Occipital lobe (tissue), 2 donors: ENCODE data around the gene PLXNA1. TPM values are rescaled to one million over a fixed set of nuclear protein-coding genes. Genes with fewer than 3 reads are reported as not detected.

Source experiments
- DNase-seq: peaks from one replicate; lab custom pipeline; 2025; lab: John Stamatoyannopoulos, UW
- total RNA-seq: library from RNA; depleted of rRNA; stranded (reverse); fragments of >200 nt; gene quantifications from one replicate; pipeline ENCODE4 v1.2.3, GENCODE V29; 2014

Gene PLXNA1
- total RNA-seq, 1 donor from 2014 or later, result 47.7 TPM

- DNase-seq, result no peak
Observed at GRCh38 chr3:126987596-126987995, 4.7 kb downstream of the PLXNA1 start.

DNA sequence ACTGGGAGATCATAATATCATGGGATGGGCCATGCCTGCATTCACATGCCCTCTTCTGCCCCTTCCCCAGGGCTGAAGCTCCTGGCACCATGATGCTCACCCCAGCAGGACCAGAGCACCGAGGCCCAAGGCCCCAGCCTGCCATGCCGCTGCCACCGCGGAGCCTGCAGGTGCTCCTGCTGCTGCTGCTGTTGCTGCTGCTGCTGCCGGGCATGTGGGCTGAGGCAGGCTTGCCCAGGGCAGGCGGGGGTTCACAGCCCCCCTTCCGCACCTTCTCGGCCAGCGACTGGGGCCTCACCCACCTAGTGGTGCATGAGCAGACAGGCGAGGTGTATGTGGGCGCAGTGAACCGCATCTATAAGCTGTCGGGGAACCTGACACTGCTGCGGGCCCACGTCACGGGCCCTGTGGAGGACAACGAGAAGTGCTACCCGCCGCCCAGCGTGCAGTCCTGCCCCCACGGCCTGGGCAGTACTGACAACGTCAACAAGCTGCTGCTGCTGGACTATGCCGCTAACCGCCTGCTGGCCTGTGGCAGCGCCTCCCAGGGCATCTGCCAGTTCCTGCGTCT is 5.6 kb downstream of the PLXNA1 start:
- DNase-seq, result no peak

- DNase-seq, result no peak
Observed at GRCh38 chr3:126989316-126990023, 6.6 kb downstream of the PLXNA1 start.

- DNase-seq, result no peak
Observed at GRCh38 chr3:126990024-126990700, 7.2 kb downstream of the PLXNA1 start.

DNA sequence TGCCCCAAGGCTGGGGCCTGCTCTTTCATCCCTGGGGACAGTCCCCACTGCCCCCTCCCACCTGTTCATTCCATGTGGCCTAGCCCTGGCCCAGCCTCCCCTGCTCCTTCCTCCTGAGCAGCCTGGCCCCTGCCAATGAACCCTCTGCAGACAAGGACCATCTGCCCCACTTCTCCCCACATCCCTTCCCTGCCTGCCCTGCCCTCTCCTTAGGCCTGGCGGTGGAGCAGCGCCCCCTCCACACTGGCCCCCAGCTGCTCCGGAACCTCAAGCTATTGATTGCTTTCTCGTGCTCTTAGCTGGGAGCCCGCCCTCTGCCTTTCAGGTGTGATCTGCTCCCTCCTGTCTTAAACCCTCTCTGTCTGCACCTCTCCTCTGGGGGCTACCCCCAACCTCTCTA is 8.0 kb downstream of the PLXNA1 start:
- no peak for DNase-seq

- no peak for DNase-seq
Observed at GRCh38 chr3:126991366-126992200, 8.7 kb downstream of the PLXNA1 start.

DNA sequence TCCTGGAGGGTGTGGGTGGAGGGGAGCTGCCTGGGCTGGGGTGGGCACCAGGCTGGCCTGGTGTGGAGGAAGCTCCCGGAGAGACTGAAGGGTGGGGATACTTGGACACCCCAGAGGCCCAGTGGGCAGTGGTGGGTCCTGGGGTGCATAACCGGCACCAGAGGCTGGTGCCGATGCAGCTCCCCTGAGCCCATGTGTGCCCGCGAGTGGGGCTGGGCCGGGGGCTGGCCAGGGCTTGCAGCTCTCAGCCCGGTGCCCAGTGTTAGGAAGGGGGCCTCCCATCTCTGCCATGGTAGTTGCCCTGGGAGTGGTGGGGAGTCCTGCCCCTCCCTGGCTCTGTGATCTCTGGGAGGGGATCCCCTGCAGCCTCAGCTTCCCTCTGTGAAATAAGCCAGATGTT is 9.3 kb downstream of the PLXNA1 start:
- DNase-seq, result no peak

DNA sequence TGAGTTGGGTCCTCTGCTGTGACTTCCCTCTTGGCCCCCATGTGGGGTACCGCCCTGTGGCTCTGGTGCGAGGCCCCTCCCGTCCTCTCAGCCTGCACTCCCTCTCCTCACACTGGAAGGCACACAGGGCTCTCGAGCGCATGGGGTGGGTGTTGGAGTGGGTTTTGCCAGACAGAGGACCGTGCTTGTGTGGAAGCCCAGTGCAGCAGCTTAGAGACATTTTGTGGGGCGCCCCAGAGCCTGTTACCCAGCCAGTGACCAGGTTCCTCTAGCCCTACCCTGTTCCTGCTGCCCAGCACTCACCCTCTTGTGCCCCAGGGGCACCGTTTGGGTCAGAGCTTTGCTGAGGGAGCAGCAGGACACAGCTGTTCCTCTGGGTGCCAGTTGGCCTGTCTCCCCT is 9.9 kb downstream of the PLXNA1 start:
- no peak for DNase-seq

DNA sequence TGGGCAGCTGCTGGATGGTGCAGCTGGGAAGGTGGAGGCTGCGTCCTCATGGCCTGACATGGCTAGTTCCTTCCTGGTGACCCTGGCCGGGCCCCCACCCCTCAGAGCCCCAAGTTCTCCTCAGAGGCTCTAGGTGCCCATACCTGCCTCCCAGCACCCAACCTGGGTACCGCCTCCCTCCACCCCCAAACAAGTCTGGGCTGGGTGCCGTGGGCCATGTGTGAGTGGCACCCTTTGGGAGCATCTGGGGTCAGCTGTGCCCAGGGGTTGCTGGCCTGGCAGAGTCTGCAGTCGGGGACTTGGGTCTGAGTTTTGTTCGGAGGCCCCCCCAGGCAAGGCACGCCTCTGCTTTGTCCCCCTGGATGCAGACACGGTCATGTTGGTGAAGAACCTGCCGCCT is 10.5 kb downstream of the PLXNA1 start:
- no peak for DNase-seq

DNA sequence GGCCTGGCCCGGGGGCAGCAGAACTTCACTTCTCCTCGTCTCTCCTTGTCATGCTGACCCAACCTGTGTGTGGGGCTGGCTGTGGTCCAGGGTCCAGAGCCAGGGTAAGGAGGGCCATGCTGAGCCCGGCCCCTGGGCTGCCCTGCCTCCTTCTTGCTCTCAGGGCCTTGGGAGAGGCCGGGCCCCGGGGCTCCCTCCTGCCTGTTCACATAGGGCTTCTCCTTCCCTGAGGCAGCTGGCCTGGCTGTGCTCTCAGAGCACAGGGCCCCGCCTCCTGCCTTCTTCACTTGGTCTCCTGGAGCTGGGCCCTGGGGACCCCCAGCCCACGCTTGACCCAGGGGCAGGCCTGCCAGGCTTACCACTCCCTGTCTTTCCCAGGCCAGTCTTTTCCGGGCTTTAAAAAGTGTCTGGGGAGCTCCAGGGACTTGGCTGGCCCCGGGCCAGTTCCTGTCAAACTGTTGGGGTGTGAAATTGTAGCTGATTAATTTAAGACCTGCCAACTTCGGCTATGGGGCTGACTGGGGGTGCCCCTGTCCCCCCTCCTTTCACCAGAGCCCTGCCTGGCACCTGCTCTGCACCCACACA is 11.8 kb downstream of the PLXNA1 start:
- DNase-seq, result no peak

- no peak for DNase-seq
Observed at GRCh38 chr3:126995254-126995780, 12.4 kb downstream of the PLXNA1 start.

DNA sequence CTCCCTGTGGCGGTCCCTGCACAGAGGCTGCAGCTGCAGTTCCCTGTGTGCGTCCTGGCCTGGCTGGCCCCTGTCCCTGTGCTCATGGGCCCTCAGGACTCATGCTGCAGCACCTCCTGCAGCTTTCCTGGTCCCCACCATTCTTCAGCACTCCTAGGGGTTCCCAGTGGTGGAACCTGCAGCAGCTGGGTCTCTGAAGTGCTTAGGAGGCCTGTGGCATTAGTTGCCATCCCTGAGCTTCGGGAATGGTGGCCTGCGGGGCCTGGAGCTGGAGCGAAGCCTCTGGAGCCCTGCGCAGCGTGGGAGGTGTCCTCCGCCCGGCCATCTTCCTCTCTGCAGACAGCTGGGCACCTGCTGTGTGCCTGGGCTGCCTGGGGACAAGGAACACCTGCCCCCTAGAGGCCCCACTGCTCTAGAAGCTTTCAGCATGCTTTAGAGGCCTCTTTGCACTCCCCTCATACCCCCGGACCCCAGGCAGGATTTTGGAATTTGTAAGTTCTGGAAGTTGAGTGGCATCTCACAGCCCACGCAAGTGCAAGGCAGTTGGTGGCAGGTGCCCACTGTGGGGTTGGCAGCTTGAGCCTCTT is 13.1 kb downstream of the PLXNA1 start:
- DNase-seq, result no peak

DNA sequence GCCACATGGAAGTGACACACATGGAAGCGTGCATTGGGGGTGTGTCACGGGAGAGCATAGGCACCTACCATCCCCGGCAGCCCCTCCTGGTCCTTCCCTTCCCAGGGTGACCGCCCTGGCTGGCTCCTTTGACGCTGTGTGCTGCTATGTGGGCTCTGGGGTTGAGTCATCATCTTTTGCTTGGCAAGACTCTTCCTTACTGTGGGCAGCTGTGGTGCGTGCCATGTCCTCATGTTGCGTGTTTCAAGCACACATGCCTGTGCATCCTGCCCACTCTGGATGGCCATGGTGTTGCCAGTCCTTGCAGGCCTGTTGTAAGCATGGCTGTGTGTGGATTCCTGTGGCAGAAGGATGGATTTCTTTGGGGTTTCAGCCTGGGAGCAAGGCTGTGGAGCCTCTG is 14.0 kb downstream of the PLXNA1 start:
- peak; percentile 36 for DNase-seq

DNA sequence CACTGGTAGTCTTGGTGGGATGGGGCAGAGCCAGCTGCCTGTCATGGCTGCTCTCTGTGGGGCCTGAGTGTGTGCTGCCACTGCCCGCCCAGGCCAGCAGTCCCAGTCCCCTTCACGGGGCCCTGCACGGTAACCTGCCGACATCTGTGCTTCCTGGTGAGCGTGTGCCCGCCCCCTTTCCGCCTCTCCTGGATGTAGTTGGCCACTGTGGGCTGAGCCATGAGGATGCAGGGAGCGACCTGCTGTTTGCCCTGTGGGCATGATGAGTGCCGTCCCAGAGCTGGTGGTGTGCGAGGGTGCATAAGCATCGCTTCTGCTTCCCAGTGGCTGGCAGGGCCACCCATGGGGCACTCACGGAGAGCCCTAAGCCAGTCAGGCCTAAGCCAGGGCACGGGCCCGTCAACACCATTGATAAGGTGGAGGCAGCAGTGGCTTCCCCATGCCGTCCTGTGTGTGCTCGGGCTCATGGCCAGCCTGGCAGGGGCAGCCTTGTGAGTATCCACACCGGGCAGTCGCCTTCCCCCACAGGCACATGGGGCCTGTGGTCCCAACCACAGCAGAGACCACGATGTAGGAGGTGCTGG is 14.6 kb downstream of the PLXNA1 start:
- DNase-seq, result no peak

DNA sequence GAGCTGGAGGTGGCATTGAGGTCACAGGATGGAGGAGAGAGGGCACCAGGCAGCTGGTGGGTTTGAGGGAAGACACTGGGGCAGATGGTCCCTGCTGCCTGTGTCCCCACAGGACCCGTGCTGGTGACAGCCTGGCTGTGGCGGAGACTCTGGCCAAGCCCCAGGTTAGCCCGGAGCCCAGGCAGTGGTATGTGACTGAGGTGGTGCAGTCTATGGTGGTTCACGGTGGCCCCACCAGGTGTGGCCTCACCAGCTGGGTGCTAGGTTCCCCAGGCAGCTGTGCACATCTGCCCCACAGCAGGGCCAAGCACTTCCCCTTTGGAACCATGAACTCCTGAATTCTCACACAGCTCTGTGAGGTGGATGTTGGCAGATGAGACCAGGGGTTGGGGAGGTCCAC is 15.4 kb downstream of the PLXNA1 start:
- no peak for DNase-seq

DNA sequence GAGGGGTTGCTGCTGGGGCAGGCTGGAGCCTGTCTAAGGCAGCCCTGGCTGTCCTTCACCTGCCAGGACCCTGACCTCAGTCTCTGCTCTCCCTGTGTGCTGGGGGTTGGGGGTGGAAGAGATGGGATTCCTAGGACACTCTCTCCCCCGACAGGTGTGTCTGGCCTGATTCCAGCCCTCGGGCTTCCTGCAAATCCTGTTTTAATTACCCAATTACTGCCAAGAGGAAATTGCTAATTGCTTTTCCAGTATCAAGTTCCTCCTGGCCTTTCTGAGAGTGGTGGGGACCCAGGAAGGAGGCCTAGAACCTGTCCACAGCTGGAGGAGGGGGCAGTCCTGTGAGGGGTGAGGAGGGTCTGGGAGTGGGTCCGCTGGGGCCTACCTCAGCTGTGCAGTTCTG is 15.8 kb downstream of the PLXNA1 start:
- no peak for DNase-seq

GRCh38 chr3:126999383-126999782 is 16.5 kb downstream of the PLXNA1 start:
- DNase-seq, result peak; percentile 38

DNA sequence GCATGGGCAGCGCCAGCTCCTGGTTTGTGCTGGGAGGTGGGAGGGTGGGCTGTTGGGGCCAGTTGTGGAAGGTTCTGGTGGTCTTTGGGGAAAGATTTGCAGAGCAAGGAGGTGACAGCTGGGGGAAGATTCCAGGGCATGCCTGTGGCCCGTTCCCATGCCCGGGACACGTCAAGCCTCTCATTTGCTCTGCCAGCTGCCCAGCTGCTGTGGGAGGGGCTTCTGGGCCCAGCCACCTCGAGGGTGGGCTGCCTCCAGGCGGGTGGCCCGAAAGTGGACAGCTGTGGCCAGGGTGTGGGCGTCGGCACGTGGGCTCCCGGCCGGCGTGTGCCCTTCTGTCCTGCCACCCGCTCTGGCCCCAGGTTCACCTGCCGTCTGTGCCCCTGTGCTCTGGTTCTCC is 17.2 kb downstream of the PLXNA1 start:
- DNase-seq, result no peak

DNA sequence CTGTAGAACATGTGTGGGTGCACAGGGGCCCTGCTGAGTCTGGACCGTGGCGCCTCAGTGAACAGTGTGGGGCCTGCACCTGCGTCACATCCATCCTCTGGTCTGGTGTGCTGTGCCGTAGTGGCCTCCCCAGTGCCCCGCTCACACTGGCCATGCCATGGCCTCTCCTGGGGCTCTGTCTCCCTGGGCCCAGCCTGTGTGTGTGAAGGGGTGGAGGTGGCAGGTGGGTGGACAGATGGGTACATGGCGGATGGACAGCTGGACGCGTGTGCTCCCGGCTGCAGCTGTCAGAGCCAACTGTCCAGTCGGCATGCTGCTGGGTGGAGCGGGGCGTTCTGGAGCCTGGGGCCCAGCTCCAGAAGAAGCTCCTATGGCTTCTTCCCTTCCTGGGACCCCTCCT is 17.8 kb downstream of the PLXNA1 start:
- no peak for DNase-seq

DNA sequence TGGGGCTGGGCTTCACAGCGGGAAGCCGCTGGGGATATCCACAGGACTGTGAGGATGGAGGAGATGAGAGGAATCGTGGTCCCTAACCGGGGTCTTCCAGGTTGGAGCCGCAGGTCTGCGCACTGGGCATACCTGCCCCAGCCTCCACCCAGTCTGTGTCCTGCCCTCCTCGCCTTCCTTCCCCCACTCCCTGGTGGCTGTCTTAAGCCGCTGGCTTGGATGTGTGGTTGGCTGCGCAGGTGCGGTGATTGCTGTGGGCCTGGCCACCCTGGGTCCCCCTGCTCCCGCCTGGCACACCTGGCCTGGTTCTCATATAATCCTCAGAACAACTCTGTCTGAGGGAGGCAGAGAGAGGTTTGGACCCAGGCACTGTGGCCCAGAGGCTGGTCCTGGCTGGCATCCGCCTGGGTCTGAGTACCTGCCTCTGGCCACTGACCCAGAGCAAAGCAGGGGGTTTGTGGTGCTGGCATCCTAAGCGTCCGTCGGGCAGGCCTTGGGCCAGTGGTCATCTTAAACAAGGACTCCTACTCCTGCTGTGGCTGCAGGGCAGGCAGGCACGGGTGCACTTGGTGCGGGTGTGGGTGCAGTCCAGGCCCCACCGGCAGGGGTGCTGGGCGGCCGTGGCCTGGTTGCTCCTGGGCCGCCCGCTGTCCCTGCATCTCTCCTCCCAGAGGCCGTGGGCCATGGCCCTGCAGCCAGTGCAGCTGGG is 18.7 kb downstream of the PLXNA1 start:
- DNase-seq, result no peak
